ENCODE data around the gene KCTD15.

DNA sequence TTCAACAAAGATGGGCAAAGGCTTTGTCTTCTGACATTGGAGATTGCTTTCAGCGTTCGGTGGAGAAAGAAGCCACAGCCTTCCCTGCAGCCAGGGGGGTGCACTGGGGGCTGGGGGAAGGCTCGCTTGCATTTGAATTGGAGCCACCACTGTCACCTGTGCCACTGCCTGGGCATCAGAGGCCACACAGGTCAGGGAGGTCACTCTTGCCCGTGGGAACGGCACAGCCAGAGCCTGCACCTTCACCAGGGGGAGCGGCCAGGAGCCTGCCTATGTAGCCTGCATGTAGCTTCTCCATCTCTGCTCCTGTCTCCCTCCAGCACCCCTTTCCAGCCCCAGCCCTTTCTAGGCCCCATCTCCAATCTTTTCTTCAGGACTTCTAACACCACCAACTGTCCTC lies 43.7 kb upstream of the KCTD15 start:
- TF ChIP-seq CTCF (IDR thresholded peaks at IDR 0.05; ENCODE audit: insufficient read depth, low read length, poor library complexity, severe bottlenecking) (no peak), EZH2phosphoT487 (conservative IDR thresholded peaks at IDR 0.05; ENCODE audit: low read length) (no peak)
